GM12878 (cell line): ENCODE results near the gene CHPF2. TPM values are rescaled to one million over a fixed set of nuclear protein-coding genes. Genes with fewer than 3 reads are reported as not detected.
A peak's percentile ranks its signal among the peaks of the same experiment; 100 is the strongest.

ENCODE experiments used
- ATAC-seq: fragments of 200-7000 bp; cut with Tn5 transposase; 3 replicates; pipeline ENCODE4 v1.9.1; 2020; ENCODE audit warnings: mild to moderate bottlenecking, moderate library complexity
- BruUV-seq: library from RNA; stranded (reverse); fragments of 400-500 nt; replicated peaks from 2 replicates; lab custom pipeline; 2021; lab: Mats Ljungman, UMichigan
- CTCF ChIA-PET: fragments of 300-600 bp; sonication (Branson Sonifier 250); formaldehyde crosslinking; extraction: SDS; loops from one replicate; lab custom pipeline; 2021; ENCODE audit warnings: inconsistent platforms; lab: Yijun Ruan, JAX
- POLR2A ChIA-PET: fragments of 350-600 bp; formaldehyde crosslinking; extraction: SDS; loops from one replicate; lab custom pipeline; 2021; ENCODE audit warnings: inconsistent platforms; lab: Charles Lee
- RAD21 ChIA-PET: fragments of 300-600 bp; sonication (Branson Sonifier 250); formaldehyde crosslinking; loops from one replicate; lab custom pipeline; 2023; ENCODE audit warnings: antibody characterized with exemption; ENCODE audit not compliant: unreplicated experiment; lab: Charles Lee
- SMC1A ChIA-PET: fragments of 300-600 bp; sonication (Branson Sonifier 250); formaldehyde crosslinking; loops from one replicate; lab custom pipeline; 2023; ENCODE audit not compliant: unreplicated experiment, uncharacterized antibody; lab: Charles Lee
- DNase-seq: peaks from one replicate; pipeline ENCODE4 v3.0.0-alpha.2; 2011; ENCODE audit warnings: low read depth, low spot score
- FAIRE-seq: peaks from 3 replicates; lab custom pipeline; 2011; peaks lifted over from hg19 to GRCh38; lab: Jason Lieb, UNC
- H2AFZ ChIP-seq: 2 replicates; pipeline ENCODE4 v1.6.0; 2011; ENCODE audit warnings: low read depth, low read length, control low read depth; ENCODE audit not compliant: control insufficient read depth
- H3K27ac ChIP-seq: 2 replicates; pipeline ENCODE4 v1.5.1; 2011; ENCODE audit warnings: control low read depth; ENCODE audit not compliant: control insufficient read depth, insufficient read depth
- H3K27me3 ChIP-seq, 2 experiments: replicated peaks in 1 of 2; 2 replicates each; pipeline versions ENCODE4 v1.6.0 to v1.6.1; 2011; ENCODE audit warnings: low read length in 1 of 2; ENCODE audit not compliant: control insufficient read depth in 2 of 2, insufficient read depth in 2 of 2
- H3K36me3 ChIP-seq, 2 experiments: 2 replicates each; pipeline ENCODE4 v1.5.1; 2011; ENCODE audit warnings: low read length in 1 of 2; ENCODE audit not compliant: control insufficient read depth in 2 of 2, insufficient read depth in 2 of 2
- H3K4me1 ChIP-seq: 2 replicates; pipeline ENCODE4 v1.6.1; 2011; ENCODE audit warnings: mild to moderate bottlenecking, low read length, moderate library complexity, mixed read lengths; ENCODE audit not compliant: control insufficient read depth, insufficient read depth
- H3K4me2 ChIP-seq: 2 replicates; pipeline ENCODE4 v1.6.0; 2011; ENCODE audit warnings: control low read depth; ENCODE audit not compliant: control insufficient read depth, insufficient read depth
- H3K4me3 ChIP-seq: fragments of 200-600 bp; sonication (generic); 2 replicates; pipeline ENCODE4 v1.5.1; 2016
- H3K79me2 ChIP-seq: 2 replicates; pipeline ENCODE4 v1.6.0; 2011; ENCODE audit warnings: low read length; ENCODE audit not compliant: control insufficient read depth, insufficient read depth
- H3K9ac ChIP-seq: 2 replicates; pipeline ENCODE4 v1.8.0; 2011; ENCODE audit warnings: low read length, control low read depth, mixed read lengths; ENCODE audit not compliant: control insufficient read depth, insufficient read depth
- H3K9me3 ChIP-seq: replicated peaks from 3 replicates; pipeline ENCODE4 v1.5.1; 2011; ENCODE audit warnings: mild to moderate bottlenecking, low read length; ENCODE audit not compliant: control insufficient read depth, insufficient read depth
- H4K20me1 ChIP-seq: 2 replicates; pipeline ENCODE4 v1.6.0; 2011; ENCODE audit not compliant: control insufficient read depth, insufficient read depth
- ASH2L ChIP-seq: fragments of 300-600, 200-600 bp; sonication (generic); IDR thresholded peaks from 2 replicates; pipeline ENCODE4 v1.6.1; 2017; ENCODE audit warnings: low read depth, mild to moderate bottlenecking, borderline replicate concordance
- BCLAF1 ChIP-seq: fragments of 450-650 bp; IDR thresholded peaks from 2 replicates; pipeline ENCODE4 v1.6.1; 2017; ENCODE audit warnings: antibody characterized with exemption, mild to moderate bottlenecking, moderate library complexity
- E2F8 ChIP-seq: fragments of 450-650 bp; IDR thresholded peaks from 2 replicates; pipeline ENCODE4 v1.6.1; 2018; ENCODE audit warnings: mild to moderate bottlenecking, low read depth, moderate library complexity; ENCODE audit not compliant: partially characterized antibody
- FOXK2 ChIP-seq: fragments of 450-650 bp; IDR thresholded peaks from 2 replicates; pipeline ENCODE4 v1.6.1; 2017; ENCODE audit warnings: mild to moderate bottlenecking, moderate library complexity
- RFX5 ChIP-seq: IDR thresholded peaks from 2 replicates; pipeline ENCODE4 v1.6.1; 2011; ENCODE audit warnings: low read depth, low read length, improper control_type of control experiment
- STAT1 ChIP-seq: fragments of 450-650 bp; conservative IDR thresholded peaks from 2 replicates; pipeline ENCODE4 v1.6.1; 2014; ENCODE audit warnings: antibody characterized with exemption, mild to moderate bottlenecking
- YY1 ChIP-seq: IDR thresholded peaks from 2 replicates; pipeline ENCODE4 v1.6.1; 2011; ENCODE audit warnings: low read depth, mild to moderate bottlenecking, low read length
- ZNF207 ChIP-seq: fragments of 450-650 bp; IDR thresholded peaks from 2 replicates; pipeline ENCODE4 v1.6.1; 2014; ENCODE audit warnings: antibody characterized with exemption, mild to moderate bottlenecking, borderline replicate concordance
- WGBS: methylation state at CpG from one replicate; pipeline ENCODE4 v1.1.6; 2016; ENCODE audit warnings: low lambda C conversion rate; ENCODE audit not compliant: insufficient replicate concordance, insufficient coverage; ENCODE audit errors: missing lambda C conversion rate; 5-methylcytosine and 5-hydroxymethylcytosine counted together
- in situ Hi-C: fragments of 300-500 bp; cut with MboI; formaldehyde crosslinking; loops from 9 replicates; pipeline ENCODE4 v1.14.3; 2018; ENCODE audit warnings: mixed read lengths
- intact Hi-C: fragments of 100-400 bp; cut with micrococcal nuclease; formaldehyde crosslinking; loops from one replicate; pipeline ENCODE4 v1.14.2; 2022; ENCODE audit not compliant: unreplicated experiment
- polyA plus RNA-seq, 11 experiments: library from polyadenylated mRNA; depleted of rRNA in 4 of 11; unstranded in 6 of 11; stranded (reverse) in 5 of 11; fragments of >200 nt; fragmentation: Nextera tagmentation in 4 of 11; fragmentation: Illumina TruSeq in 1 of 11; extraction: Ambion mirVana in 4 of 11; extraction: Trizol in 1 of 11; gene quantifications; 1 replicate in 1 of 11; 2 replicates in 10 of 11; pipeline versions ENCODE4 v1.2.1 to v1.2.3, GENCODE V29; 2011 to 2016; ENCODE audit warnings: inconsistent platforms in 2 of 11, missing spikeins in 2 of 11, low read depth in 1 of 11
- total RNA-seq, 4 experiments: library from RNA; depleted of rRNA in 3 of 4; stranded (reverse); fragments of >200 nt in 3 of 4; fragmentation: Illumina TruSeq in 1 of 4; extraction: Trizol in 1 of 4; gene quantifications; 2 replicates each; pipeline versions ENCODE4 v1.2.1 to v1.2.3, GENCODE V29; 2013 to 2021
- TF ChIP-seq, protein P1 (sequence below): fragments of 450-650 bp; IDR thresholded peaks from 2 replicates; pipeline ENCODE4 v1.6.1; 2016; ENCODE audit warnings: mild to moderate bottlenecking
- TF ChIP-seq, protein P2 (sequence below): fragments of 450-650 bp; IDR thresholded peaks from 2 replicates; pipeline ENCODE4 v1.6.1; 2017; ENCODE audit warnings: borderline replicate concordance
- TF ChIP-seq, protein P3 (sequence below): IDR thresholded peaks from 2 replicates; pipeline ENCODE4 v1.6.1; 2011; ENCODE audit warnings: low read depth, low read length, improper control_type of control experiment, borderline replicate concordance

CHPF2 gene
- total and polyA plus RNA-seq, 10 of the 15 experiments (the other 5 are each of a cell fraction or from before 2014, with no cell fraction given): 0.23 to 33.1 (median 11.5) TPM

DNA sequence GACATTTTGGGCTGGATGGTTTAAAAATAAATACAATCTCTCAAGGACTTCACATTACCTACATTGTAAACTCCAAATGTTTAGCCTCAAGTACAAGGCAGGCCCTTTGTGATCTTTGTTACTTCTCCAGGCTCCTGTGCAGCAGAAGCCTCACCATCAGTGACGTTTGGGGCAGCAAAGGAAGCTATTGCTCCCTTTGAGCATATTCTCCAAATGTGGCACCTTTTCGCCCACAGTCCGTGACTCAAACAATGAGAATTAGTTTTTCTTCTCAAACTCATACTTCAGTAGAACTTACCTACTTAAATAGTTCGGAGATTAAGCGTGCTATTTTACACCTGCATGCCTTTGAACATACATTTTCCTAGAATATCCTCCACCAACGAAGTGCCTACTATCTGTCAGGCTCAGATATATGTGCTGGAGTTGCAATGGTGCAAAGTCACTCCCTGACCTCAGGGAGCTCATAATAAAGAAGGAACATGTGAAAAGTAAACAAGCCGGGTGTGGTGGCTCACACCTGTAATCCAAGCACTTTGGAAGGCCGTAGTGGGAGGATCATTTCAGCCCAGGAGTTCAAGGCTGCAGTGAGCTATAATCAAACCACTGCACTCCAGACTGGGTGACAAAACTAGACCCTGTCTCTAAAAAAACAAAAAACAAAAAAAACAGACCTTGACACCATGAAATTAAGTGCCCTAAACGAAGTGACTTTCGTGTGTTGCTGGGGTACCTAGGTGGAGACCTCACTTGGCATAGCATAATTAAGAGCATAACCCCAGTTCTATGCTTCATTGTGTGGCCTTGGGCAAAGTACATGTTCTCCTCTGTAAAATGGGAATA is 4.0 kb upstream of the CHPF2 start:
- ChIA-PET RAD21 (interaction anchor here (0.7 to 2.4 kb wide), 2 partner anchors 15 to 200 kb away, joined by 3 to 17 read pairs; partner anchors contain the start of gene ABCB8), POLR2A (interaction anchor here (1.4 to 1.9 kb wide), 2 partner anchors 15 to 145 kb away, joined by 4 read pairs; partner anchors contain the start of gene TMUB1), CTCF (interaction anchor here (1.0 to 5.1 kb wide), 5 partner anchors 9 to 122 kb away, joined by 3 to 56 read pairs (median 6); no protein-coding TSS in a partner anchor), SMC1A (interaction anchor here (1.1 to 2.6 kb wide), 2 partner anchors 16 to 200 kb away, joined by 4 to 24 read pairs; partner anchors contain the start of gene ABCB8)
- Histone ChIP-seq H3K4me2 (peak overlapping the region; percentile 23), H3K36me3 (peaks cover 3 to 16% of the 10 kb centered on the region in 2 experiments), H3K4me3 (peak overlapping the region; percentile 89), H4K20me1 (no peaks in the 10 kb centered on the region), H3K4me1 (no peaks in the 10 kb centered on the region), H3K27me3 (no peaks in the 10 kb centered on the region), H3K79me2 (peaks cover 29% of the 10 kb centered on the region), H3K27ac (no peak overlapping the region), H2AFZ (peak overlapping the region; percentile 10), H3K9me3 (no peaks in the 10 kb centered on the region), H3K9ac (peak overlapping the region; percentile 59)
- 56% methylated on average over 10 of the region's 10 CpGs for WGBS
- in situ Hi-C loops: no loop called here
- no peak for ATAC-seq
- no peak for DNase-seq
- no TSS peak for BruUV-seq
- FAIRE-seq: no peak
- intact Hi-C loops: loop anchor here (5.0 kb wide), 1 partner anchor 114 kb away; the partner anchor contains the start of gene NUB1
- TF ChIP-seq, protein P1, sequence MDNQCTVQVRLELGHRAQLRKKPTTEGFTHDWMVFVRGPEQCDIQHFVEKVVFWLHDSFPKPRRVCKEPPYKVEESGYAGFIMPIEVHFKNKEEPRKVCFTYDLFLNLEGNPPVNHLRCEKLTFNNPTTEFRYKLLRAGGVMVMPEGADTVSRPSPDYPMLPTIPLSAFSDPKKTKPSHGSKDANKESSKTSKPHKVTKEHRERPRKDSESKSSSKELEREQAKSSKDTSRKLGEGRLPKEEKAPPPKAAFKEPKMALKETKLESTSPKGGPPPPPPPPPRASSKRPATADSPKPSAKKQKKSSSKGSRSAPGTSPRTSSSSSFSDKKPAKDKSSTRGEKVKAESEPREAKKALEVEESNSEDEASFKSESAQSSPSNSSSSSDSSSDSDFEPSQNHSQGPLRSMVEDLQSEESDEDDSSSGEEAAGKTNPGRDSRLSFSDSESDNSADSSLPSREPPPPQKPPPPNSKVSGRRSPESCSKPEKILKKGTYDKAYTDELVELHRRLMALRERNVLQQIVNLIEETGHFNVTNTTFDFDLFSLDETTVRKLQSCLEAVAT: no peak
- TF ChIP-seq E2F8 (no peak), RFX5 (no peak), ASH2L (no peak), BCLAF1 (no peak), STAT1 (no peak), ZNF207 (no peak), YY1 (no peak), FOXK2 (no peak)
- TF ChIP-seq, protein P2, sequence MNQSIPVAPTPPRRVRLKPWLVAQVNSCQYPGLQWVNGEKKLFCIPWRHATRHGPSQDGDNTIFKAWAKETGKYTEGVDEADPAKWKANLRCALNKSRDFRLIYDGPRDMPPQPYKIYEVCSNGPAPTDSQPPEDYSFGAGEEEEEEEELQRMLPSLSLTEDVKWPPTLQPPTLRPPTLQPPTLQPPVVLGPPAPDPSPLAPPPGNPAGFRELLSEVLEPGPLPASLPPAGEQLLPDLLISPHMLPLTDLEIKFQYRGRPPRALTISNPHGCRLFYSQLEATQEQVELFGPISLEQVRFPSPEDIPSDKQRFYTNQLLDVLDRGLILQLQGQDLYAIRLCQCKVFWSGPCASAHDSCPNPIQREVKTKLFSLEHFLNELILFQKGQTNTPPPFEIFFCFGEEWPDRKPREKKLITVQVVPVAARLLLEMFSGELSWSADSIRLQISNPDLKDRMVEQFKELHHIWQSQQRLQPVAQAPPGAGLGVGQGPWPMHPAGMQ: no peak
- TF ChIP-seq, protein P3, sequence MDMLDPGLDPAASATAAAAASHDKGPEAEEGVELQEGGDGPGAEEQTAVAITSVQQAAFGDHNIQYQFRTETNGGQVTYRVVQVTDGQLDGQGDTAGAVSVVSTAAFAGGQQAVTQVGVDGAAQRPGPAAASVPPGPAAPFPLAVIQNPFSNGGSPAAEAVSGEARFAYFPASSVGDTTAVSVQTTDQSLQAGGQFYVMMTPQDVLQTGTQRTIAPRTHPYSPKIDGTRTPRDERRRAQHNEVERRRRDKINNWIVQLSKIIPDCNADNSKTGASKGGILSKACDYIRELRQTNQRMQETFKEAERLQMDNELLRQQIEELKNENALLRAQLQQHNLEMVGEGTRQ: no peak
